GM21423 (cell line): Measurements from ENCODE around the gene DNMT3B.
"Not testable (repeated sequence)": the region's sequence is repeated elsewhere in the genome, so short reads cannot be mapped to it uniquely, and the experiment has no call there.

ENCODE experiments used
- ATAC-seq: cut with Tn5 transposase; IDR thresholded peaks from one replicate; pipeline ENCODE4 v1.9.1; 2021; ENCODE audit warnings: mild to moderate bottlenecking, moderate library complexity; ENCODE audit not compliant: unreplicated experiment

DNMT3B gene

GRCh38 chr20:32762754-32763201 is 593 bp downstream of the DNMT3B start:
- no peak for ATAC-seq

GRCh38 chr20:32763202-32764004 is 1.2 kb downstream of the DNMT3B start:
- ATAC-seq, result no peak

- no peak for ATAC-seq
Observed at GRCh38 chr20:32764005-32764960, 2.1 kb downstream of the DNMT3B start.

GRCh38 chr20:32765230-32765875 is 3.2 kb downstream of the DNMT3B start:
- not testable (repeated sequence) for ATAC-seq

- ATAC-seq, result no peak
Observed at GRCh38 chr20:32767418-32768198, 5.4 kb downstream of the DNMT3B start.

- ATAC-seq, result no peak
Observed at GRCh38 chr20:32772046-32772445, 9.9 kb downstream of the DNMT3B start.

GRCh38 chr20:32773223-32773622 is 11.0 kb downstream of the DNMT3B start:
- no peak for ATAC-seq

- no peak for ATAC-seq
Observed at GRCh38 chr20:32773855-32774254, 11.7 kb downstream of the DNMT3B start.

- no peak for ATAC-seq
Observed at GRCh38 chr20:32775336-32775991, 13.3 kb downstream of the DNMT3B start.

- ATAC-seq, result no peak
Observed at GRCh38 chr20:32777177-32777956, 15.2 kb downstream of the DNMT3B start.

- no peak for ATAC-seq
Observed at GRCh38 chr20:32779500-32780211, 17.5 kb downstream of the DNMT3B start.

GRCh38 chr20:32780278-32780677 is 18.1 kb downstream of the DNMT3B start:
- no peak for ATAC-seq

GRCh38 chr20:32780749-32781655 is 18.8 kb downstream of the DNMT3B start:
- no peak for ATAC-seq

GRCh38 chr20:32784369-32785080 is 22.3 kb downstream of the DNMT3B start:
- no peak for ATAC-seq

GRCh38 chr20:32786059-32786760 is 24.0 kb downstream of the DNMT3B start:
- no peak for ATAC-seq

- ATAC-seq, result no peak
Observed at GRCh38 chr20:32787168-32787567, 25.0 kb downstream of the DNMT3B start.
